GM12878 (cell line): Measurements from ENCODE around the gene TGFBRAP1. TPM values are rescaled to one million over a fixed set of nuclear protein-coding genes. Genes with fewer than 3 reads are reported as not detected.

Source experiments
- ATAC-seq: fragments of 200-7000 bp; cut with Tn5 transposase; 3 replicates; pipeline ENCODE4 v1.9.1; 2020; ENCODE audit warnings: mild to moderate bottlenecking, moderate library complexity
- BruUV-seq: library from RNA; stranded (reverse); fragments of 400-500 nt; replicated peaks from 2 replicates; lab custom pipeline; 2021; lab: Mats Ljungman, UMichigan
- CTCF ChIA-PET: fragments of 300-600 bp; sonication (Branson Sonifier 250); formaldehyde crosslinking; extraction: SDS; loops from one replicate; lab custom pipeline; 2021; ENCODE audit warnings: inconsistent platforms; lab: Yijun Ruan, JAX
- POLR2A ChIA-PET: fragments of 350-600 bp; formaldehyde crosslinking; extraction: SDS; loops from one replicate; lab custom pipeline; 2021; ENCODE audit warnings: inconsistent platforms; lab: Charles Lee
- RAD21 ChIA-PET: fragments of 300-600 bp; sonication (Branson Sonifier 250); formaldehyde crosslinking; loops from one replicate; lab custom pipeline; 2023; ENCODE audit warnings: antibody characterized with exemption; ENCODE audit not compliant: unreplicated experiment; lab: Charles Lee
- SMC1A ChIA-PET: fragments of 300-600 bp; sonication (Branson Sonifier 250); formaldehyde crosslinking; loops from one replicate; lab custom pipeline; 2023; ENCODE audit not compliant: unreplicated experiment, uncharacterized antibody; lab: Charles Lee
- DNase-seq: peaks from one replicate; pipeline ENCODE4 v3.0.0-alpha.2; 2011; ENCODE audit warnings: low read depth, low spot score
- FAIRE-seq: peaks from 3 replicates; lab custom pipeline; 2011; peaks lifted over from hg19 to GRCh38; lab: Jason Lieb, UNC
- H2AFZ ChIP-seq: 2 replicates; pipeline ENCODE4 v1.6.0; 2011; ENCODE audit warnings: low read depth, low read length, control low read depth; ENCODE audit not compliant: control insufficient read depth
- H3K27ac ChIP-seq: 2 replicates; pipeline ENCODE4 v1.5.1; 2011; ENCODE audit warnings: control low read depth; ENCODE audit not compliant: control insufficient read depth, insufficient read depth
- H3K27me3 ChIP-seq, 2 experiments: replicated peaks in 1 of 2; 2 replicates each; pipeline versions ENCODE4 v1.6.0 to v1.6.1; 2011; ENCODE audit warnings: low read length in 1 of 2; ENCODE audit not compliant: control insufficient read depth in 2 of 2, insufficient read depth in 2 of 2
- H3K36me3 ChIP-seq, 2 experiments: 2 replicates each; pipeline ENCODE4 v1.5.1; 2011; ENCODE audit warnings: low read length in 1 of 2; ENCODE audit not compliant: control insufficient read depth in 2 of 2, insufficient read depth in 2 of 2
- H3K4me1 ChIP-seq: 2 replicates; pipeline ENCODE4 v1.6.1; 2011; ENCODE audit warnings: mild to moderate bottlenecking, low read length, moderate library complexity, mixed read lengths; ENCODE audit not compliant: control insufficient read depth, insufficient read depth
- H3K4me2 ChIP-seq: 2 replicates; pipeline ENCODE4 v1.6.0; 2011; ENCODE audit warnings: control low read depth; ENCODE audit not compliant: control insufficient read depth, insufficient read depth
- H3K4me3 ChIP-seq: fragments of 200-600 bp; sonication (generic); 2 replicates; pipeline ENCODE4 v1.5.1; 2016
- H3K79me2 ChIP-seq: 2 replicates; pipeline ENCODE4 v1.6.0; 2011; ENCODE audit warnings: low read length; ENCODE audit not compliant: control insufficient read depth, insufficient read depth
- H3K9ac ChIP-seq: 2 replicates; pipeline ENCODE4 v1.8.0; 2011; ENCODE audit warnings: low read length, control low read depth, mixed read lengths; ENCODE audit not compliant: control insufficient read depth, insufficient read depth
- H3K9me3 ChIP-seq: replicated peaks from 3 replicates; pipeline ENCODE4 v1.5.1; 2011; ENCODE audit warnings: mild to moderate bottlenecking, low read length; ENCODE audit not compliant: control insufficient read depth, insufficient read depth
- H4K20me1 ChIP-seq: 2 replicates; pipeline ENCODE4 v1.6.0; 2011; ENCODE audit not compliant: control insufficient read depth, insufficient read depth
- BRCA1 ChIP-seq: IDR thresholded peaks from 2 replicates; pipeline ENCODE4 v1.6.1; 2011; ENCODE audit warnings: low read depth, low read length, improper control_type of control experiment
- CHD4 ChIP-seq: fragments of 200-600 bp; sonication (generic); IDR thresholded peaks from 2 replicates; pipeline ENCODE4 v1.6.1; 2016; ENCODE audit warnings: mild to moderate bottlenecking
- JUNB ChIP-seq: IDR thresholded peaks from 2 replicates; pipeline ENCODE4 v1.6.1; 2016; ENCODE audit warnings: antibody characterized with exemption, mild to moderate bottlenecking
- NRF1 ChIP-seq: conservative IDR thresholded peaks from 2 replicates; pipeline ENCODE4 v1.6.1; 2011; ENCODE audit warnings: mild to moderate bottlenecking, low read depth, low read length, improper control_type of control experiment
- SPI1 ChIP-seq: IDR thresholded peaks from 2 replicates; pipeline ENCODE4 v1.6.1; 2011; ENCODE audit warnings: low read depth, mild to moderate bottlenecking, low read length, moderate library complexity, borderline replicate concordance; ENCODE audit not compliant: insufficient read depth
- WGBS: methylation state at CpG from one replicate; pipeline ENCODE4 v1.1.6; 2016; ENCODE audit warnings: low lambda C conversion rate; ENCODE audit not compliant: insufficient replicate concordance, insufficient coverage; ENCODE audit errors: missing lambda C conversion rate; 5-methylcytosine and 5-hydroxymethylcytosine counted together
- in situ Hi-C: fragments of 300-500 bp; cut with MboI; formaldehyde crosslinking; loops from 9 replicates; pipeline ENCODE4 v1.14.3; 2018; ENCODE audit warnings: mixed read lengths
- intact Hi-C: fragments of 100-400 bp; cut with micrococcal nuclease; formaldehyde crosslinking; loops from one replicate; pipeline ENCODE4 v1.14.2; 2022; ENCODE audit not compliant: unreplicated experiment
- polyA plus RNA-seq, 11 experiments: library from polyadenylated mRNA; depleted of rRNA in 4 of 11; unstranded in 6 of 11; stranded (reverse) in 5 of 11; fragments of >200 nt; fragmentation: Nextera tagmentation in 4 of 11; fragmentation: Illumina TruSeq in 1 of 11; extraction: Ambion mirVana in 4 of 11; extraction: Trizol in 1 of 11; gene quantifications; 1 replicate in 1 of 11; 2 replicates in 10 of 11; pipeline versions ENCODE4 v1.2.1 to v1.2.3, GENCODE V29; 2011 to 2016; ENCODE audit warnings: inconsistent platforms in 2 of 11, missing spikeins in 2 of 11, low read depth in 1 of 11
- total RNA-seq, 4 experiments: library from RNA; depleted of rRNA in 3 of 4; stranded (reverse); fragments of >200 nt in 3 of 4; fragmentation: Illumina TruSeq in 1 of 4; extraction: Trizol in 1 of 4; gene quantifications; 2 replicates each; pipeline versions ENCODE4 v1.2.1 to v1.2.3, GENCODE V29; 2013 to 2021
- TF ChIP-seq, protein P1 (sequence below): IDR thresholded peaks from 2 replicates; pipeline ENCODE4 v1.6.1; 2011; ENCODE audit warnings: borderline replicate concordance, low read depth, mild to moderate bottlenecking, moderate library complexity, mixed read lengths, low read length; ENCODE audit not compliant: insufficient read depth; ENCODE audit errors: extremely low read length

The TGFBRAP1 gene
- total and polyA plus RNA-seq, 10 of the 15 experiments (the other 5 are each of a cell fraction or from before 2014, with no cell fraction given) = 7.9 to 37.4 (median 23.7) TPM

GRCh38 chr2:105313877-105314276, 15.7 kb downstream of the TGFBRAP1 start:
- TF ChIP-seq, protein P1, sequence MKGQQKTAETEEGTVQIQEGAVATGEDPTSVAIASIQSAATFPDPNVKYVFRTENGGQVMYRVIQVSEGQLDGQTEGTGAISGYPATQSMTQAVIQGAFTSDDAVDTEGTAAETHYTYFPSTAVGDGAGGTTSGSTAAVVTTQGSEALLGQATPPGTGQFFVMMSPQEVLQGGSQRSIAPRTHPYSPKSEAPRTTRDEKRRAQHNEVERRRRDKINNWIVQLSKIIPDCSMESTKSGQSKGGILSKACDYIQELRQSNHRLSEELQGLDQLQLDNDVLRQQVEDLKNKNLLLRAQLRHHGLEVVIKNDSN = no peak
- TF ChIP-seq BRCA1 (no peak), CHD4 (no peak), JUNB (0 out of 2 replicates have a peak, but pooled peaks have one; percentile 12)
- Histone ChIP-seq H3K4me2 (no peak overlapping the region), H3K4me3 (no peak overlapping the region), H4K20me1 (no peaks in the 10 kb centered on the region), H3K9ac (no peak overlapping the region), H3K27ac (no peak overlapping the region), H3K36me3 (peaks cover 0 to 3% of the 10 kb centered on the region in 2 experiments; a peak in 2 of 4 replicates), H3K27me3 (no peaks in the 10 kb centered on the region), H3K79me2 (peaks cover 65% of the 10 kb centered on the region), H3K9me3 (no peaks in the 10 kb centered on the region; the same call in 1 of the 3 replicates), H3K4me1 (peaks cover 16% of the 10 kb centered on the region), H2AFZ (no peak overlapping the region)
- no TSS peak for BruUV-seq
- ChIA-PET CTCF (no interaction called here), RAD21 (interaction anchor here (0.7 kb wide), 1 partner anchor 17 kb away, joined by 4 read pairs; no protein-coding TSS in a partner anchor), SMC1A (interaction anchor here (0.8 to 1.4 kb wide), 4 partner anchors 8 to 16 kb away, joined by 3 to 4 read pairs (median 3); partner anchors contain the start of gene TGFBRAP1), POLR2A (interaction anchor here (0.6 to 1.1 kb wide), 3 partner anchors 15 to 243 kb away, joined by 3 to 4 read pairs (median 4); no protein-coding TSS in a partner anchor)
- no peak for DNase-seq
- peak; percentile 61 for ATAC-seq
- intact Hi-C loops = no loop called here
- in situ Hi-C loops = no loop called here
- FAIRE-seq = no peak

- Histone ChIP-seq H3K4me2 (no peak overlapping the region), H3K36me3 (peaks cover 3 to 10% of the 10 kb centered on the region in 2 experiments; a peak in 3 of 4 replicates), H3K79me2 (peaks cover 35% of the 10 kb centered on the region), H3K4me3 (no peak overlapping the region), H3K27ac (no peak overlapping the region), H2AFZ (no peak overlapping the region), H3K4me1 (peaks cover 5% of the 10 kb centered on the region), H3K9me3 (no peaks in the 10 kb centered on the region; the same call in 2 of the 3 replicates), H3K27me3 (no peaks in the 10 kb centered on the region), H4K20me1 (no peaks in the 10 kb centered on the region), H3K9ac (no peak overlapping the region)
- ChIA-PET RAD21 (no interaction called here), POLR2A (interaction anchor here (0.8 kb wide), 1 partner anchor 32 kb away, joined by 3 read pairs; no protein-coding TSS in a partner anchor), SMC1A (interaction anchor here (1.3 kb wide), 1 partner anchor 13 kb away, joined by 3 read pairs; no protein-coding TSS in a partner anchor), CTCF (interaction anchor here (1.2 to 2.6 kb wide), 3 partner anchors 15 to 194 kb away, joined by 3 to 15 read pairs (median 3); no protein-coding TSS in a partner anchor)
- no peak for TF ChIP-seq NRF1
- TF ChIP-seq SPI1 = 0 out of 2 replicates have a peak, but pooled peaks have one; percentile 31
- DNase-seq (no peak), ATAC-seq (no peak), FAIRE-seq (no peak)
- intact Hi-C loops = no loop called here
- 98% methylated on average over 4 of the region's 4 CpGs for WGBS
- BruUV-seq = no TSS peak
- in situ Hi-C loops = no loop called here
Observed at GRCh38 chr2:105309147-105309545, 20.4 kb downstream of the TGFBRAP1 start.
